IMR-90 (cell line): Measurements from ENCODE around the gene S1PR4. TPM values are rescaled to one million over a fixed set of nuclear protein-coding genes. Genes with fewer than 3 reads are reported as not detected.

Source experiments
- ATAC-seq: fragments of 200-7000 bp; cut with Tn5 transposase; 2 replicates; pipeline ENCODE4 v1.9.1; 2020; ENCODE audit warnings: low read depth, mild to moderate bottlenecking, moderate library complexity
- BruUV-seq: library from RNA; stranded (reverse); fragments of 400-500 nt; replicated peaks from 2 replicates; lab custom pipeline; 2021; lab: Mats Ljungman, UMichigan
- CTCF ChIA-PET: fragments of 300-600 bp; formaldehyde crosslinking; extraction: SDS; loops from one replicate; lab custom pipeline; 2021; ENCODE audit warnings: antibody characterized with exemption; lab: Yijun Ruan, JAX
- POLR2A ChIA-PET: fragments of 300-600 bp; sonication (Branson Sonifier 250); formaldehyde crosslinking; loops from one replicate; lab custom pipeline; 2022; ENCODE audit warnings: antibody characterized with exemption; ENCODE audit not compliant: unreplicated experiment; lab: Charles Lee
- DNase-seq: peaks from one replicate; pipeline ENCODE4 v3.0.0; 2013
- H2AFZ ChIP-seq: replicated peaks from 2 replicates; pipeline ENCODE3; 2013; ENCODE audit warnings: low read length, mild to moderate bottlenecking; ENCODE audit not compliant: poor library complexity
- H2AK5ac ChIP-seq: 2 replicates; pipeline ENCODE4 v1.6.1; 2013; ENCODE audit warnings: low read depth, low read length, inconsistent platforms
- H2AK9ac ChIP-seq: replicated peaks from 2 replicates; pipeline ENCODE3; 2013; ENCODE audit warnings: mild to moderate bottlenecking, low read depth, low read length, moderate library complexity; ENCODE audit not compliant: poor library complexity
- H2BK120ac ChIP-seq: 2 replicates; pipeline ENCODE4 v1.6.1; 2013; ENCODE audit warnings: low read depth, low read length, inconsistent platforms
- H2BK15ac ChIP-seq: 3 replicates; pipeline ENCODE4 v1.6.1; 2013; ENCODE audit warnings: low read depth, low read length, inconsistent platforms
- H2BK20ac ChIP-seq: 2 replicates; pipeline ENCODE4 v1.6.1; 2013; ENCODE audit warnings: low read depth, mild to moderate bottlenecking, inconsistent platforms, low read length, moderate library complexity
- H2BK5ac ChIP-seq: 2 replicates; pipeline ENCODE4 v1.6.1; 2013; ENCODE audit warnings: mild to moderate bottlenecking, low read depth, low read length, inconsistent platforms; ENCODE audit not compliant: poor library complexity, severe bottlenecking
- H3K14ac ChIP-seq: replicated peaks from 2 replicates; pipeline ENCODE4 v1.6.1; 2013; ENCODE audit warnings: low read depth, low read length, inconsistent platforms
- H3K18ac ChIP-seq: 2 replicates; pipeline ENCODE4 v1.6.1; 2013; ENCODE audit warnings: low read depth, low read length, control low read depth
- H3K23ac ChIP-seq: 2 replicates; pipeline ENCODE4 v1.6.1; 2013; ENCODE audit warnings: low read depth, low read length, inconsistent platforms
- H3K27ac ChIP-seq: 2 replicates; pipeline ENCODE4 v1.5.1; 2013; ENCODE audit warnings: mild to moderate bottlenecking, control low read depth, low read length; ENCODE audit not compliant: insufficient read depth
- H3K27me3 ChIP-seq: 2 replicates; pipeline ENCODE4 v1.6.1; 2013; ENCODE audit warnings: low read length; ENCODE audit not compliant: control insufficient read depth, insufficient read depth
- H3K36me3 ChIP-seq: 2 replicates; pipeline ENCODE4 v1.6.1; 2013; ENCODE audit warnings: low read length, mixed read lengths; ENCODE audit not compliant: control insufficient read depth, insufficient read depth
- H3K4ac ChIP-seq: 2 replicates; pipeline ENCODE4 v1.6.1; 2013; ENCODE audit warnings: low read depth, low read length, inconsistent platforms
- H3K4me1 ChIP-seq: 2 replicates; pipeline ENCODE4 v1.6.1; 2013; ENCODE audit warnings: low read length, mixed read lengths; ENCODE audit not compliant: control insufficient read depth, insufficient read depth
- H3K4me2 ChIP-seq: 2 replicates; pipeline ENCODE4 v1.6.1; 2013; ENCODE audit warnings: low read depth, mild to moderate bottlenecking, control low read depth, low read length, moderate library complexity
- H3K4me3 ChIP-seq: 2 replicates; pipeline ENCODE4 v1.5.1; 2013; ENCODE audit warnings: low read depth, mild to moderate bottlenecking, control low read depth, low read length, moderate library complexity; ENCODE audit not compliant: insufficient read depth
- H3K56ac ChIP-seq: 2 replicates; pipeline ENCODE4 v1.6.1; 2013; ENCODE audit warnings: low read length, inconsistent platforms; ENCODE audit not compliant: insufficient read depth; ENCODE audit errors: extremely low read depth
- H3K79me1 ChIP-seq, 2 experiments: 2 replicates each; pipeline ENCODE4 v1.6.1; 2013; ENCODE audit warnings: low read length in 2 of 2, inconsistent platforms in 1 of 2, low read depth in 1 of 2
- H3K9ac ChIP-seq: 2 replicates; pipeline ENCODE4 v1.6.1; 2013; ENCODE audit warnings: low read depth, low read length, control low read depth
- H3K9me1 ChIP-seq: 2 replicates; pipeline ENCODE4 v1.6.1; 2013; ENCODE audit warnings: low read length, inconsistent platforms; ENCODE audit not compliant: insufficient read depth
- H3K9me3 ChIP-seq: 2 replicates; pipeline ENCODE4 v1.6.1; 2013; ENCODE audit warnings: low read length; ENCODE audit not compliant: control insufficient read depth, insufficient read depth
- H4K20me1 ChIP-seq: 2 replicates; pipeline ENCODE4 v1.6.1; 2013; ENCODE audit warnings: low read length, inconsistent platforms; ENCODE audit not compliant: insufficient read depth
- H4K5ac ChIP-seq: 2 replicates; pipeline ENCODE4 v1.6.1; 2013; ENCODE audit warnings: mild to moderate bottlenecking, low read depth, low read length, control low read depth
- H4K8ac ChIP-seq, 2 experiments: 2 replicates each; pipeline ENCODE4 v1.6.1; 2013; ENCODE audit warnings: low read depth in 2 of 2, low read length in 2 of 2, control low read depth in 1 of 2, inconsistent platforms in 1 of 2
- H4K91ac ChIP-seq: 2 replicates; pipeline ENCODE4 v1.6.1; 2013; ENCODE audit warnings: low read depth, low read length, inconsistent platforms; ENCODE audit not compliant: insufficient read depth
- BHLHE40 ChIP-seq: fragments of 150-350 bp; IDR thresholded peaks from 2 replicates; pipeline ENCODE4 v1.6.1; 2016; ENCODE audit warnings: mild to moderate bottlenecking, low read depth, low read length
- CEBPB ChIP-seq: IDR thresholded peaks from 2 replicates; pipeline ENCODE4 v1.6.1; 2012; ENCODE audit warnings: low read depth, low read length, improper control_type of control experiment
- CHD1 ChIP-seq: IDR thresholded peaks from 2 replicates; pipeline ENCODE4 v1.6.1; 2012; ENCODE audit warnings: low read depth, low read length, improper control_type of control experiment
- FOS ChIP-seq: fragments of 150-350 bp; IDR thresholded peaks from 2 replicates; pipeline ENCODE4 v1.6.1; 2016; ENCODE audit warnings: low read depth, low read length
- MAFK ChIP-seq: IDR thresholded peaks from 2 replicates; pipeline ENCODE4 v1.6.1; 2012; ENCODE audit warnings: low read depth, low read length, improper control_type of control experiment
- MAZ ChIP-seq: IDR thresholded peaks from 2 replicates; pipeline ENCODE4 v1.6.1; 2012; ENCODE audit warnings: low read depth, mild to moderate bottlenecking, low read length, improper control_type of control experiment, moderate library complexity, borderline replicate concordance
- MXI1 ChIP-seq: IDR thresholded peaks from 2 replicates; pipeline ENCODE4 v1.6.1; 2012; ENCODE audit warnings: low read depth, mild to moderate bottlenecking, low read length, moderate library complexity, borderline replicate concordance
- NFE2L2 ChIP-seq: fragments of 150-350 bp; IDR thresholded peaks from 2 replicates; pipeline ENCODE4 v1.6.1; 2016; ENCODE audit warnings: low read depth, mild to moderate bottlenecking, low read length
- POLR2A ChIP-seq: IDR thresholded peaks from 2 replicates; pipeline ENCODE4 v1.6.1; 2012; ENCODE audit warnings: mild to moderate bottlenecking, low read depth, low read length
- RAD21 ChIP-seq: IDR thresholded peaks from 2 replicates; pipeline ENCODE4 v1.6.1; 2012; ENCODE audit warnings: low read length, improper control_type of control experiment
- RCOR1 ChIP-seq: IDR thresholded peaks from 2 replicates; pipeline ENCODE4 v1.6.1; 2012; ENCODE audit warnings: mild to moderate bottlenecking, low read length, improper control_type of control experiment; ENCODE audit not compliant: insufficient replicate concordance
- RFX5 ChIP-seq: IDR thresholded peaks from 2 replicates; pipeline ENCODE4 v1.8.0; 2012; ENCODE audit warnings: low read depth, mild to moderate bottlenecking, low read length, moderate library complexity
- WGBS, 2 experiments: methylation state at CpG; one replicate each; pipeline versions ENCODE4 v1.1.5 to v1.1.7; 2013; ENCODE audit warnings: missing lambda C conversion rate in 2 of 2; ENCODE audit not compliant: insufficient read length in 1 of 2; ENCODE audit errors: extremely low coverage in 2 of 2; 5-methylcytosine and 5-hydroxymethylcytosine counted together
- dilution Hi-C: fragments of 300-500 bp; cut with HindIII; formaldehyde crosslinking; loops from one replicate; pipeline ENCODE4 v1.14.3; 2018; ENCODE audit warnings: low sequenced_read_pairs; ENCODE audit not compliant: unreplicated experiment
- in situ Hi-C: fragments of 300-500 bp; cut with MboI; formaldehyde crosslinking; loops from 3 replicates; pipeline ENCODE4 v1.14.3; 2019; ENCODE audit warnings: low sequenced_read_pairs, inconsistent platforms, mixed read lengths
- intact Hi-C: fragments of 100-400 bp; cut with micrococcal nuclease; formaldehyde crosslinking; loops from 2 replicates; pipeline ENCODE4 v1.10.0; 2022
- polyA plus RNA-seq, 3 experiments: library from polyadenylated mRNA; depleted of rRNA; stranded (reverse); fragments of >200 nt; gene quantifications; 2 replicates each; pipeline ENCODE4 v1.2.3, GENCODE V29; 2012; ENCODE audit warnings: low replicate concordance in 1 of 3
- total RNA-seq: library from RNA; depleted of rRNA; stranded (reverse); fragments of >200 nt; gene quantifications from 2 replicates; pipeline ENCODE4 v1.2.3, GENCODE V29; 2012
- TF ChIP-seq, protein P1 (sequence below): conservative IDR thresholded peaks from 2 replicates; pipeline ENCODE4 v1.5.1; 2012; ENCODE audit warnings: mild to moderate bottlenecking, low read depth, low read length, improper control_type of control experiment
- TF ChIP-seq, protein P2 (sequence below): fragments of 150-350 bp; IDR thresholded peaks from 2 replicates; pipeline ENCODE4 v1.6.1; 2016; ENCODE audit warnings: low read depth, mild to moderate bottlenecking, low read length, moderate library complexity, borderline replicate concordance

S1PR4 gene
- total and polyA plus RNA-seq, 2 of the 4 experiments (the other 2 are of a cell fraction): not detected

DNA sequence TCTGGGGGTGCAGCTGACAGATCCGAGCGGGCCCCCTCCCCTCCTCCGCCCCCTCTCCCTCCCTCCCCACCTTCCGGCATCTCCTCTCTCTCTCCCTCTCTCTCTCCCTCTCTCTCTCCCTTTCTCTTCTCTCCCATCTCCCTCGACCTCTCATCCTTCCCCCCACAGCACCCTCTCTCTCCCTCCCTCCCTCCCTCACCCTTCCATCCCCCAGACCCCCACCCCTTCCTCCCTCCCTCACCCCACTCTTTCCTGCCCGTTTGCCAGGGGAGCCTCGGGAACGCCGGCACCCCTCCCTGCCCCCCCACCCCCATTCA lies 46.6 kb downstream of the S1PR4 start:
- Histone ChIP-seq H3K9ac (no peak overlapping the region), H3K4ac (no peak overlapping the region), H4K91ac (no peak overlapping the region), H3K9me3 (no peaks in the 10 kb centered on the region), H4K8ac (no peak overlapping the region), H4K20me1 (no peaks in the 10 kb centered on the region; the same call in 1 of the 2 replicates), H3K27ac (no peak overlapping the region), H3K36me3 (no peaks in the 10 kb centered on the region), H3K18ac (no peak overlapping the region), H2AK5ac (no peak overlapping the region), H3K4me2 (no peak overlapping the region), H2BK15ac (no peak overlapping the region), H3K23ac (no peak overlapping the region), H3K4me3 (no peak overlapping the region), H3K9me1 (no peaks in the 10 kb centered on the region), H2AK9ac (no peak overlapping the region), H3K4me1 (peaks cover 2% of the 10 kb centered on the region; the same call in 1 of the 2 replicates), H3K79me1 (no peaks in the 10 kb centered on the region), H3K27me3 (peaks cover 49% of the 10 kb centered on the region), H2BK20ac (no peak overlapping the region), H2BK5ac (no peak overlapping the region), H2AFZ (no peak overlapping the region), H3K14ac (no peak overlapping the region), H3K56ac (no peak overlapping the region), H4K5ac (no peak overlapping the region), H2BK120ac (no peak overlapping the region)
- TF ChIP-seq, protein P1, sequence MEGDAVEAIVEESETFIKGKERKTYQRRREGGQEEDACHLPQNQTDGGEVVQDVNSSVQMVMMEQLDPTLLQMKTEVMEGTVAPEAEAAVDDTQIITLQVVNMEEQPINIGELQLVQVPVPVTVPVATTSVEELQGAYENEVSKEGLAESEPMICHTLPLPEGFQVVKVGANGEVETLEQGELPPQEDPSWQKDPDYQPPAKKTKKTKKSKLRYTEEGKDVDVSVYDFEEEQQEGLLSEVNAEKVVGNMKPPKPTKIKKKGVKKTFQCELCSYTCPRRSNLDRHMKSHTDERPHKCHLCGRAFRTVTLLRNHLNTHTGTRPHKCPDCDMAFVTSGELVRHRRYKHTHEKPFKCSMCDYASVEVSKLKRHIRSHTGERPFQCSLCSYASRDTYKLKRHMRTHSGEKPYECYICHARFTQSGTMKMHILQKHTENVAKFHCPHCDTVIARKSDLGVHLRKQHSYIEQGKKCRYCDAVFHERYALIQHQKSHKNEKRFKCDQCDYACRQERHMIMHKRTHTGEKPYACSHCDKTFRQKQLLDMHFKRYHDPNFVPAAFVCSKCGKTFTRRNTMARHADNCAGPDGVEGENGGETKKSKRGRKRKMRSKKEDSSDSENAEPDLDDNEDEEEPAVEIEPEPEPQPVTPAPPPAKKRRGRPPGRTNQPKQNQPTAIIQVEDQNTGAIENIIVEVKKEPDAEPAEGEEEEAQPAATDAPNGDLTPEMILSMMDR: no peak
- no peak for TF ChIP-seq NFE2L2
- no peak for TF ChIP-seq RFX5
- no peak for TF ChIP-seq MAZ
- no peak for TF ChIP-seq MXI1
- TF ChIP-seq RCOR1: no peak
- TF ChIP-seq MAFK: no peak
- TF ChIP-seq FOS: no peak
- TF ChIP-seq POLR2A: no peak
- no peak for TF ChIP-seq CHD1
- TF ChIP-seq, protein P2, sequence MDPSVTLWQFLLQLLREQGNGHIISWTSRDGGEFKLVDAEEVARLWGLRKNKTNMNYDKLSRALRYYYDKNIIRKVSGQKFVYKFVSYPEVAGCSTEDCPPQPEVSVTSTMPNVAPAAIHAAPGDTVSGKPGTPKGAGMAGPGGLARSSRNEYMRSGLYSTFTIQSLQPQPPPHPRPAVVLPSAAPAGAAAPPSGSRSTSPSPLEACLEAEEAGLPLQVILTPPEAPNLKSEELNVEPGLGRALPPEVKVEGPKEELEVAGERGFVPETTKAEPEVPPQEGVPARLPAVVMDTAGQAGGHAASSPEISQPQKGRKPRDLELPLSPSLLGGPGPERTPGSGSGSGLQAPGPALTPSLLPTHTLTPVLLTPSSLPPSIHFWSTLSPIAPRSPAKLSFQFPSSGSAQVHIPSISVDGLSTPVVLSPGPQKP: no peak
- TF ChIP-seq CEBPB: no peak
- TF ChIP-seq RAD21: no peak
- TF ChIP-seq BHLHE40: no peak
- dilution Hi-C loops: no loop called here
- ATAC-seq: no peak
- CTCF ChIA-PET: interaction anchor here (0.7 kb wide), 1 partner anchor 8 kb away, joined by 3 read pairs; no protein-coding TSS in a partner anchor
- no TSS peak for BruUV-seq
- DNase-seq: no peak
- intact Hi-C loops: no loop called here
- POLR2A ChIA-PET: no interaction called here
- 0% methylated on average over 2 of the region's 9 CpGs; no CpG with 5 or more reads in 1 of the 2 experiments for WGBS, 2 experiments
- in situ Hi-C loops: no loop called here
